ENCODE data around the gene BTG1. TPM values are rescaled to one million over a fixed set of nuclear protein-coding genes. Genes with fewer than 3 reads are reported as not detected.
A peak's percentile ranks its signal among the peaks of the same experiment; 100 is the strongest.

Gene BTG1
- total and polyA plus RNA-seq, 10 donors: 122 to 358 (median 238) TPM

DNA sequence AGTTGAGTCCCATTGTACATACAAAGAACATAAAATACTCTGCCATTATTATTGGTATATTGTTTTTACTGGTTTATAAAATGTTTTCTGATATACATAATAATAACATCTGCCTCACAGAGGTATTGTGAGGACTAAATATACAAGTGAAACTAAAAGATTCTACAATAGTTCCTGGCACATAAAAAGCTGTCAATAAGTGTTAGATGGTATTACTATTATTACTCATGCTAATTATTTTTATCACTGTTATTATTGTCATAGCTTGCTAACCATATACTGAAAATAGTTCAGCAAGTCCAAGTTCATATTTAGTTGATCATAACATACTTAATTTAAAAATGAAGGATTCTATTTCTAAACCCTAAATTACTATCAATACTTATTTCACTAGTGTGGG, 34.4 kb downstream of the BTG1 start:
- intact Hi-C loops (cut with DNase I; ENCODE audit: low total_unique reads): no loop called here
- Histone ChIP-seq H3K27ac (no peak overlapping the region), H3K4me3 (no peak overlapping the region), H3K36me3 (no peaks in the 10 kb centered on the region), H3K4me1 (peaks cover 0 to 75% (median 26%) of the 10 kb centered on the region in 6 donors), H3K27me3 (replicated peaks in 1 of 7) (no peaks in the 10 kb centered on the region), H3K9me3 (no peaks in the 10 kb centered on the region)
- TF ChIP-seq CTCF (IDR thresholded peaks at IDR 0.05 in 8 of 11, conservative IDR thresholded peaks at IDR 0.05 in 3 of 11): no peak
- no peak for TF ChIP-seq POLR2A (IDR thresholded peaks at IDR 0.05)
- no peak for TF ChIP-seq POLR2AphosphoS5 (IDR thresholded peaks at IDR 0.05)
- DNase-seq: no peak

GRCh38 chr12:92110083-92110640, 35.5 kb downstream of the BTG1 start:
- 77 to 92% (median 87%) methylated on average over 1 of the region's 1 CpG for WGBS, 5 donors
- H3K9me3 ChIP-seq: no peaks in the 10 kb centered on the region
- H3K4me3 ChIP-seq: no peak overlapping the region
- TF ChIP-seq CTCF (IDR thresholded peaks at IDR 0.05 in 8 of 11, conservative IDR thresholded peaks at IDR 0.05 in 3 of 11) (no peak), POLR2A (IDR thresholded peaks at IDR 0.05) (no peak), POLR2AphosphoS5 (IDR thresholded peaks at IDR 0.05) (no peak)
- peaks cover 0 to 72% (median 31%) of the 10 kb centered on the region in 6 donors for H3K4me1 ChIP-seq
- H3K36me3 ChIP-seq: no peaks in the 10 kb centered on the region
- intact Hi-C loops (cut with DNase I; ENCODE audit: low total_unique reads): no loop called here
- no peaks in the 10 kb centered on the region for H3K27me3 ChIP-seq (replicated peaks in 1 of 7)
- H3K27ac ChIP-seq: no peak overlapping the region
- DNase-seq: no peak

- peaks cover 0 to 67% (median 32%) of the 10 kb centered on the region in 6 donors for H3K4me1 ChIP-seq
- 89 to 98% (median 96%) methylated on average over 4 of the region's 4 CpGs for WGBS, 5 donors
- intact Hi-C loops (cut with DNase I; ENCODE audit: low total_unique reads): no loop called here
Measured at GRCh38 chr12:92109613-92110012, 36.0 kb downstream of the BTG1 start.

DNA sequence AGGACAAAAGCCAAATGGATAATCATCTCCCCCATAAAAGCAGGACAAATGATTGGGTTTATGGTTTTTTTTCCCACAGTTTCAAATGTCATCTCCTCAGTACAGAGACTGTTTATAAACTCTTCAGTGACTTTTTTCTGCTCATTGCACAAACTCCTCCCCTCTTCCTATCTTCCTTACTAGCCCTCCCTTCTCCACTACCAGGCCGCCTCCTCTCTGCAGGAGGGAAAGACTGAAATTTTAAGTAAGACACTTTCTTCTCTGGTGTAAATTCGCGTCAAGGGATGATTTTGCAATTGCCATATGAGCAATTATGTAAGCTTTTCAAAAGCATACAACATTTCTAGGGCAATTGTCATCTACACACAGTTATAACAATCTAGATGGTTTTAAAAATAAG, 37.0 kb downstream of the BTG1 start:
- H3K27me3 ChIP-seq (replicated peaks in 1 of 7): no peaks in the 10 kb centered on the region
- no peaks in the 10 kb centered on the region for H3K36me3 ChIP-seq
- peaks cover 0 to 65% (median 32%) of the 10 kb centered on the region in 6 donors for H3K4me1 ChIP-seq
- intact Hi-C loops (cut with DNase I; ENCODE audit: low total_unique reads): no loop called here
- peak overlapping the region in 4 of 8 donors; percentile 16 to 62 (median 56) for H3K27ac ChIP-seq
- no peak for DNase-seq
- TF ChIP-seq CTCF (IDR thresholded peaks at IDR 0.05 in 8 of 11, conservative IDR thresholded peaks at IDR 0.05 in 3 of 11): no peak
- peak in 1 of 3 donors; percentile 64 for TF ChIP-seq POLR2AphosphoS5 (IDR thresholded peaks at IDR 0.05)
- WGBS, 5 donors: 58 to 78% (median 61%) methylated on average over 3 of the region's 3 CpGs
- H3K4me3 ChIP-seq: no peak overlapping the region
- H3K9me3 ChIP-seq: no peaks in the 10 kb centered on the region

More at GRCh38 chr12:92109613-92110012, 36.0 kb downstream of the BTG1 start:
- Histone ChIP-seq H3K36me3 (no peaks in the 10 kb centered on the region), H3K27ac (no peak overlapping the region), H3K27me3 (replicated peaks in 1 of 7) (no peaks in the 10 kb centered on the region), H3K4me3 (no peak overlapping the region), H3K9me3 (no peaks in the 10 kb centered on the region)
- TF ChIP-seq POLR2A (IDR thresholded peaks at IDR 0.05): no peak
- peak in 1 of 3 donors; percentile 59 for TF ChIP-seq POLR2AphosphoS5 (IDR thresholded peaks at IDR 0.05)
- no peak for TF ChIP-seq CTCF (IDR thresholded peaks at IDR 0.05 in 8 of 11, conservative IDR thresholded peaks at IDR 0.05 in 3 of 11)
- no peak for DNase-seq
